Neural progenitor cell (in vitro differentiated cells): Measurements from ENCODE around the gene FSTL4. TPM values are rescaled to one million over a fixed set of nuclear protein-coding genes. Genes with fewer than 3 reads are reported as not detected.
A peak's percentile ranks its signal among the peaks of the same experiment; 100 is the strongest.

Experiments used
- DNase-seq: peaks from one replicate; pipeline ENCODE4 v3.0.0-alpha.2; 2016; ENCODE audit warnings: low spot score
- H2AFZ ChIP-seq: fragments of 200-600 bp; sonication (generic); replicated peaks from 2 replicates; pipeline ENCODE4 v1.6.1; 2016; ENCODE audit warnings: antibody characterized with exemption
- H3F3A ChIP-seq: fragments of 200-600 bp; sonication (generic); 2 replicates; pipeline ENCODE4 v1.6.1; 2016; ENCODE audit warnings: antibody characterized with exemption, low read depth
- H3K27ac ChIP-seq: fragments of 200-600 bp; sonication (generic); 2 replicates; pipeline ENCODE4 v1.5.1; 2016; ENCODE audit warnings: mild to moderate bottlenecking
- H3K27me3 ChIP-seq: fragments of 200-600 bp; sonication (generic); 2 replicates; pipeline ENCODE4 v1.6.1; 2016; ENCODE audit warnings: mild to moderate bottlenecking, moderate library complexity
- H3K36me3 ChIP-seq: fragments of 200-600 bp; sonication (generic); 2 replicates; pipeline ENCODE4 v1.5.1; 2016
- H3K4me1 ChIP-seq: fragments of 200-600 bp; sonication (generic); 2 replicates; pipeline ENCODE4 v1.6.1; 2016; ENCODE audit warnings: mixed run types
- H3K4me2 ChIP-seq: fragments of 200-600 bp; sonication (generic); 2 replicates; pipeline ENCODE4 v1.6.1; 2016
- H3K4me3 ChIP-seq: fragments of 200-600 bp; sonication (generic); 2 replicates; pipeline ENCODE4 v1.5.1; 2016
- H3K79me2 ChIP-seq: fragments of 200-600 bp; sonication (generic); 2 replicates; pipeline ENCODE4 v1.6.1; 2016; ENCODE audit warnings: low read depth
- H3K9ac ChIP-seq: fragments of 200-600 bp; sonication (generic); 2 replicates; pipeline ENCODE4 v1.6.1; 2016
- H3K9me3 ChIP-seq: fragments of 200-600 bp; sonication (generic); 2 replicates; pipeline ENCODE4 v1.5.1; 2016; ENCODE audit warnings: low read depth
- H4K20me1 ChIP-seq: fragments of 200-600 bp; sonication (generic); 2 replicates; pipeline ENCODE4 v1.6.1; 2016; ENCODE audit warnings: low read depth
- H3K27ac Mint-ChIP-seq: 3 replicates; pipeline ENCODE4 v1.8.0; 2021; ENCODE audit warnings: mixed read lengths
- H3K27me3 Mint-ChIP-seq: 2 replicates; pipeline ENCODE4 v1.8.0; 2022; ENCODE audit warnings: low read depth, mild to moderate bottlenecking, inconsistent platforms, moderate library complexity, mixed read lengths; ENCODE audit not compliant: insufficient read depth
- H3K36me3 Mint-ChIP-seq: 3 replicates; pipeline ENCODE4 v1.8.0; 2021; ENCODE audit warnings: mixed read lengths
- H3K4me1 Mint-ChIP-seq: 3 replicates; pipeline ENCODE4 v1.8.0; 2021; ENCODE audit warnings: mixed read lengths
- H3K4me3 Mint-ChIP-seq: 3 replicates; pipeline ENCODE4 v1.8.0; 2021; ENCODE audit warnings: mild to moderate bottlenecking, moderate library complexity, mixed read lengths
- H3K9me3 Mint-ChIP-seq: 3 replicates; pipeline ENCODE4 v1.8.0; 2020; ENCODE audit warnings: mixed read lengths
- CTCF ChIP-seq: fragments of 200-600 bp; sonication (generic); IDR thresholded peaks from 2 replicates; pipeline ENCODE4 v1.5.1; 2017; ENCODE audit warnings: antibody characterized with exemption, mild to moderate bottlenecking
- EZH2 ChIP-seq: fragments of 200-600 bp; sonication (generic); IDR thresholded peaks from 2 replicates; pipeline ENCODE4 v1.6.1; 2017; ENCODE audit warnings: antibody characterized with exemption, mild to moderate bottlenecking, moderate library complexity
- EZH2phosphoT487 ChIP-seq: fragments of 200-600 bp; sonication (generic); IDR thresholded peaks from 2 replicates; pipeline ENCODE4 v1.6.1; 2017; ENCODE audit warnings: antibody characterized with exemption
- total RNA-seq: library from RNA; depleted of rRNA; stranded (reverse); fragments of >200 nt; gene quantifications from 2 replicates; pipeline ENCODE4 v1.2.3, GENCODE V29; 2015; ENCODE audit warnings: low replicate concordance

FSTL4 gene
- total RNA-seq, 1 donor from 2014 or later = 0.95 TPM

- Mint-ChIP-seq H3K4me3 (no peak overlapping the region), H3K27me3 (peaks cover 3% of the 10 kb centered on the region), H3K36me3 (no peaks in the 10 kb centered on the region), H3K27ac (no peak overlapping the region), H3K9me3 (no peaks in the 10 kb centered on the region), H3K4me1 (peaks cover 28% of the 10 kb centered on the region)
- no peaks in the 10 kb centered on the region for H4K20me1 ChIP-seq
- TF ChIP-seq EZH2phosphoT487 (no peak), CTCF (no peak), EZH2 (no peak)
- H3K27me3 ChIP-seq = no peaks in the 10 kb centered on the region
- H3K4me1 ChIP-seq = peaks cover 10% of the 10 kb centered on the region
- H2AFZ ChIP-seq = peak overlapping the region; percentile 13
- no peaks in the 10 kb centered on the region for H3K79me2 ChIP-seq
- no peak for DNase-seq
- H3K9me3 ChIP-seq = no peaks in the 10 kb centered on the region
- no peak overlapping the region for H3K9ac ChIP-seq
- H3K4me2 ChIP-seq = no peak overlapping the region
- no peak overlapping the region for H3K27ac ChIP-seq
- H3K36me3 ChIP-seq = no peaks in the 10 kb centered on the region
- H3F3A ChIP-seq = peaks cover 4% of the 10 kb centered on the region
- no peak overlapping the region for H3K4me3 ChIP-seq
Observed at GRCh38 chr5:133641683-133642082, 29.3 kb upstream of the FSTL4 start.

GRCh38 chr5:133639850-133640528 is 27.6 kb upstream of the FSTL4 start:
- H3K27ac Mint-ChIP-seq = peak overlapping the region; percentile 39
- H3K27me3 Mint-ChIP-seq = no peaks in the 10 kb centered on the region
- Histone ChIP-seq H3K4me2 (no peak overlapping the region), H3K9ac (no peak overlapping the region), H3K79me2 (no peaks in the 10 kb centered on the region), H3K4me1 (peaks cover 10% of the 10 kb centered on the region), H3K27ac (no peak overlapping the region), H3K4me3 (no peak overlapping the region), H2AFZ (no peak overlapping the region), H3K36me3 (no peaks in the 10 kb centered on the region), H3F3A (peaks cover 4% of the 10 kb centered on the region), H4K20me1 (no peaks in the 10 kb centered on the region), H3K9me3 (no peaks in the 10 kb centered on the region), H3K27me3 (no peaks in the 10 kb centered on the region)
- no peak for TF ChIP-seq EZH2phosphoT487
- no peak for TF ChIP-seq CTCF
- TF ChIP-seq EZH2 = no peak
- no peak for DNase-seq
- no peak overlapping the region for H3K4me3 Mint-ChIP-seq
- no peaks in the 10 kb centered on the region for H3K36me3 Mint-ChIP-seq
- peaks cover 31% of the 10 kb centered on the region for H3K4me1 Mint-ChIP-seq
- H3K9me3 Mint-ChIP-seq = no peaks in the 10 kb centered on the region

- Mint-ChIP-seq H3K4me3 (no peak overlapping the region), H3K4me1 (peaks cover 20% of the 10 kb centered on the region), H3K27me3 (no peaks in the 10 kb centered on the region), H3K9me3 (no peaks in the 10 kb centered on the region), H3K36me3 (no peaks in the 10 kb centered on the region), H3K27ac (no peak overlapping the region)
- no peak overlapping the region for H3K9ac ChIP-seq
- H2AFZ ChIP-seq = no peak overlapping the region
- H3K27me3 ChIP-seq = no peaks in the 10 kb centered on the region
- no peaks in the 10 kb centered on the region for H4K20me1 ChIP-seq
- no peak overlapping the region for H3K4me2 ChIP-seq
- no peak overlapping the region for H3K4me3 ChIP-seq
- DNase-seq = no peak
- peaks cover 1% of the 10 kb centered on the region for H3K4me1 ChIP-seq
- H3K27ac ChIP-seq = no peak overlapping the region
- no peaks in the 10 kb centered on the region for H3K9me3 ChIP-seq
- no peaks in the 10 kb centered on the region for H3K36me3 ChIP-seq
- H3K79me2 ChIP-seq = no peaks in the 10 kb centered on the region
- H3F3A ChIP-seq = no peaks in the 10 kb centered on the region
- TF ChIP-seq EZH2 = no peak
- TF ChIP-seq CTCF = no peak
Observed at GRCh38 chr5:133638436-133638835, 26.1 kb upstream of the FSTL4 start.
